Sigmoid colon (tissue), 7 donors: ENCODE data around the gene MARS1. TPM values are rescaled to one million over a fixed set of nuclear protein-coding genes. Genes with fewer than 3 reads are reported as not detected.

Experiments
- DNase-seq: peaks from one replicate; pipeline ENCODE4 v3.0.0-alpha.2; 2019
- H3K27ac ChIP-seq, 4 donors: fragments of 200-600 bp; sonication (generic); one replicate each; pipeline ENCODE4 v1.5.1; 2016 to 2019; ENCODE audit warnings: mild to moderate bottlenecking in 1 of 4
- H3K27me3 ChIP-seq, 3 donors: fragments of 200-600 bp; sonication (generic); one replicate each; pipeline ENCODE4 v1.5.1; 2019; ENCODE audit warnings: mild to moderate bottlenecking in 1 of 3
- H3K36me3 ChIP-seq, 4 donors: fragments of 200-600 bp; sonication (generic); one replicate each; pipeline ENCODE4 v1.5.1; 2016 to 2019
- H3K4me1 ChIP-seq, 4 donors: fragments of 200-600 bp; sonication (generic); one replicate each; pipeline ENCODE4 v1.5.1; 2017 to 2019
- H3K4me3 ChIP-seq, 4 donors: fragments of 200-600 bp; sonication (generic); one replicate each; pipeline ENCODE4 v1.5.1; 2017 to 2019; ENCODE audit warnings: mild to moderate bottlenecking in 2 of 4, moderate library complexity in 1 of 4
- H3K9me3 ChIP-seq, 4 donors: fragments of 200-600 bp in 3 of 4; sonication (generic) in 3 of 4; one replicate each; pipeline versions ENCODE4 v1.5.1 to v1.6.1; 2013 to 2019
- CTCF ChIP-seq, 4 experiments: fragments of 450-650 bp in 3 of 4; fragments of 200-600 bp in 1 of 4; IDR thresholded peaks; one replicate each; pipeline ENCODE4 v1.5.1; 2016 to 2019; ENCODE audit warnings: antibody characterized with exemption in 4 of 4, mild to moderate bottlenecking in 3 of 4, moderate library complexity in 2 of 4
- EP300 ChIP-seq, 4 donors: sonication (generic); formaldehyde crosslinking; IDR thresholded peaks; one replicate each; pipeline ENCODE4 v1.6.1; 2017; ENCODE audit warnings: antibody characterized with exemption in 4 of 4
- POLR2A ChIP-seq, 2 donors: fragments of 450-650 bp; IDR thresholded peaks; one replicate each; pipeline ENCODE4 v1.6.1; 2016; ENCODE audit warnings: antibody characterized with exemption in 2 of 2, mild to moderate bottlenecking in 2 of 2, moderate library complexity in 2 of 2
- POLR2AphosphoS5 ChIP-seq, 4 donors: sonication (generic); formaldehyde crosslinking; IDR thresholded peaks; one replicate each; pipeline ENCODE4 v1.6.1; 2017; ENCODE audit warnings: antibody characterized with exemption in 4 of 4
- WGBS, 2 donors: extraction: QIAGEN DNeasy Blood & Tissue Kit; methylation state at CpG; one replicate each; pipeline ENCODE4 v1.1.7; 2013; 5-methylcytosine and 5-hydroxymethylcytosine counted together
- intact Hi-C: fragments of 100-400 bp; cut with DNase I; formaldehyde crosslinking; loops from one replicate; pipeline ENCODE4 v1.15.1; 2023
- polyA plus RNA-seq, 3 donors: library from polyadenylated mRNA; stranded (reverse); fragments of 200-250 nt; gene quantifications; one replicate each; pipeline ENCODE4 v1.2.3, GENCODE V29; 2013
- total RNA-seq, 4 donors: library from RNA; depleted of rRNA; stranded (reverse); fragments of >200 nt; gene quantifications; one replicate each; pipeline ENCODE4 v1.1.0, GENCODE V29; 2016
- donor health status: healthy with polysubstance abuse.
- donor health status: Bipolar disorder and iron deficiency.
- donor health status: healthy.

MARS1 gene
- total and polyA plus RNA-seq, 7 donors, result 22.9 to 86.2 (median 51.5) TPM

GRCh38 chr12:57467212-57467874, 20.5 kb upstream of the MARS1 start:
- Histone ChIP-seq H3K4me1 (peaks cover 0 to 7% (median 1%) of the 10 kb centered on the region in 4 donors), H3K27ac (no peak overlapping the region), H3K9me3 (no peaks in the 10 kb centered on the region), H3K36me3 (no peaks in the 10 kb centered on the region), H3K4me3 (no peak overlapping the region), H3K27me3 (peaks cover 0 to 30% (median 0%) of the 10 kb centered on the region in 3 donors)
- intact Hi-C loops, result no loop called here
- WGBS, 2 donors, result 85 to 90% methylated on average over 12 of the region's 12 CpGs
- TF ChIP-seq POLR2AphosphoS5 (IDR thresholded peaks at IDR 0.05) (no peak), EP300 (IDR thresholded peaks at IDR 0.05) (no peak), POLR2A (IDR thresholded peaks at IDR 0.05) (no peak), CTCF (IDR thresholded peaks at IDR 0.05) (no peak)
- no peak for DNase-seq

GRCh38 chr12:57467915-57468314, 20.0 kb upstream of the MARS1 start:
- WGBS, 2 donors, result 83 to 88% methylated on average over 11 of the region's 11 CpGs
- Histone ChIP-seq H3K9me3 (no peaks in the 10 kb centered on the region), H3K4me3 (no peak overlapping the region), H3K27ac (no peak overlapping the region), H3K27me3 (peaks cover 0 to 36% (median 0%) of the 10 kb centered on the region in 3 donors), H3K36me3 (no peaks in the 10 kb centered on the region), H3K4me1 (peaks cover 0 to 1% (median 0%) of the 10 kb centered on the region in 4 donors)
- no peak for TF ChIP-seq POLR2A (IDR thresholded peaks at IDR 0.05)
- no peak for TF ChIP-seq CTCF (IDR thresholded peaks at IDR 0.05)
- TF ChIP-seq POLR2AphosphoS5 (IDR thresholded peaks at IDR 0.05), result no peak
- TF ChIP-seq EP300 (IDR thresholded peaks at IDR 0.05), result no peak
- intact Hi-C loops, result no loop called here
- no peak for DNase-seq

GRCh38 chr12:57469296-57470164, 18.3 kb upstream of the MARS1 start:
- Histone ChIP-seq H3K36me3 (no peaks in the 10 kb centered on the region), H3K9me3 (no peaks in the 10 kb centered on the region), H3K4me3 (no peak overlapping the region), H3K4me1 (no peaks in the 10 kb centered on the region), H3K27ac (no peak overlapping the region), H3K27me3 (peaks cover under 1 to 51% (median 7%) of the 10 kb centered on the region in 3 donors)
- TF ChIP-seq CTCF (IDR thresholded peaks at IDR 0.05) (no peak), EP300 (IDR thresholded peaks at IDR 0.05) (no peak), POLR2AphosphoS5 (IDR thresholded peaks at IDR 0.05) (no peak), POLR2A (IDR thresholded peaks at IDR 0.05) (no peak)
- intact Hi-C loops, result no loop called here
- no peak for DNase-seq
- 87 to 90% methylated on average over 10 of the region's 10 CpGs for WGBS, 2 donors

- Histone ChIP-seq H3K27ac (no peak overlapping the region), H3K9me3 (no peaks in the 10 kb centered on the region), H3K4me1 (peaks cover 0 to 8% (median 6%) of the 10 kb centered on the region in 4 donors), H3K36me3 (no peaks in the 10 kb centered on the region), H3K27me3 (peaks cover 9 to 60% (median 16%) of the 10 kb centered on the region in 3 donors), H3K4me3 (no peak overlapping the region)
- intact Hi-C loops, result no loop called here
- TF ChIP-seq POLR2AphosphoS5 (IDR thresholded peaks at IDR 0.05) (no peak), EP300 (IDR thresholded peaks at IDR 0.05) (no peak), POLR2A (IDR thresholded peaks at IDR 0.05) (no peak), CTCF (IDR thresholded peaks at IDR 0.05) (no peak)
- 92 to 93% methylated on average over 14 of the region's 14 CpGs for WGBS, 2 donors
- DNase-seq, result no peak
Measured at GRCh38 chr12:57470286-57470969, 17.4 kb upstream of the MARS1 start.
